GM23338 (cell line): ENCODE measurements around the gene NEK4. TPM values are rescaled to one million over a fixed set of nuclear protein-coding genes. Genes with fewer than 3 reads are reported as not detected.

Experiments used
- ATAC-seq: fragments of 200-7000 bp; cut with Tn5 transposase; 3 replicates; pipeline ENCODE4 v1.9.1; 2020
- DNase-seq: peaks from one replicate; pipeline ENCODE4 v3.0.0-alpha.2; 2015; ENCODE audit warnings: low spot score
- H2AFZ ChIP-seq: fragments of 200-600 bp; sonication (generic); 2 replicates; pipeline ENCODE4 v1.8.0; 2016; ENCODE audit warnings: antibody characterized with exemption, mild to moderate bottlenecking, moderate library complexity
- H3F3A ChIP-seq: fragments of 200-600 bp; sonication (generic); replicated peaks from 2 replicates; pipeline ENCODE4 v1.8.0; 2017; ENCODE audit warnings: antibody characterized with exemption, mixed run types, low read depth
- H3K27ac ChIP-seq: fragments of 200-600 bp; sonication (generic); 2 replicates; pipeline ENCODE4 v1.6.1; 2016; ENCODE audit warnings: low read depth
- H3K27me3 ChIP-seq: fragments of 200-600 bp; sonication (generic); 2 replicates; pipeline ENCODE4 v1.8.0; 2016; ENCODE audit warnings: mild to moderate bottlenecking, mixed run types, moderate library complexity; ENCODE audit not compliant: insufficient read depth
- H3K36me3 ChIP-seq: fragments of 200-600 bp; sonication (generic); 2 replicates; pipeline ENCODE4 v1.8.0; 2016; ENCODE audit warnings: mild to moderate bottlenecking; ENCODE audit not compliant: insufficient read depth
- H3K4me1 ChIP-seq: fragments of 200-600 bp; sonication (generic); 2 replicates; pipeline ENCODE4 v1.8.0; 2016; ENCODE audit warnings: mild to moderate bottlenecking, moderate library complexity; ENCODE audit not compliant: insufficient read depth
- H3K4me2 ChIP-seq: fragments of 200-600 bp; sonication (generic); 2 replicates; pipeline ENCODE4 v1.7.1; 2017; ENCODE audit warnings: mixed run types
- H3K4me3 ChIP-seq: fragments of 200-600 bp; sonication (generic); 2 replicates; pipeline ENCODE4 v1.6.1; 2016; ENCODE audit warnings: mixed run types
- H3K79me2 ChIP-seq: fragments of 200-600 bp; sonication (generic); replicated peaks from 2 replicates; pipeline ENCODE4 v1.8.0; 2017; ENCODE audit warnings: mild to moderate bottlenecking; ENCODE audit not compliant: insufficient read depth
- H3K9me2 ChIP-seq: fragments of 200-600 bp; sonication (generic); 2 replicates; pipeline ENCODE4 v1.8.0; 2017; ENCODE audit not compliant: insufficient read depth
- H4K20me1 ChIP-seq: fragments of 200-600 bp; sonication (generic); replicated peaks from 2 replicates; pipeline ENCODE4 v1.8.0; 2017; ENCODE audit warnings: mild to moderate bottlenecking; ENCODE audit not compliant: insufficient read depth
- H3K27ac Mint-ChIP-seq: 2 replicates; pipeline ENCODE4 v1.8.0; 2020; ENCODE audit warnings: inconsistent platforms, mild to moderate bottlenecking, moderate library complexity, mixed read lengths
- H3K27me3 Mint-ChIP-seq: 3 replicates; pipeline ENCODE4 v1.8.0; 2022; ENCODE audit warnings: low read depth, mild to moderate bottlenecking, moderate library complexity, mixed read lengths, inconsistent platforms; ENCODE audit not compliant: insufficient read depth, poor library complexity
- H3K36me3 Mint-ChIP-seq: 3 replicates; pipeline ENCODE4 v1.8.0; 2021; ENCODE audit warnings: low read depth, mild to moderate bottlenecking, inconsistent platforms, moderate library complexity, mixed read lengths
- H3K4me1 Mint-ChIP-seq: 3 replicates; pipeline ENCODE4 v1.8.0; 2020; ENCODE audit warnings: mild to moderate bottlenecking, inconsistent platforms, mixed read lengths
- H3K4me3 Mint-ChIP-seq: 3 replicates; pipeline ENCODE4 v1.8.0; 2021; ENCODE audit warnings: moderate library complexity, mild to moderate bottlenecking, inconsistent platforms, mixed read lengths
- H3K9me3 Mint-ChIP-seq: 3 replicates; pipeline ENCODE4 v1.8.0; 2020; ENCODE audit warnings: moderate library complexity, mild to moderate bottlenecking, inconsistent platforms, mixed read lengths
- CREB1 ChIP-seq: fragments of 250-450 bp; sonication (Bioruptor Pico); IDR thresholded peaks from 2 replicates; pipeline ENCODE4 v1.5.0; 2020; ENCODE audit warnings: low read depth, mild to moderate bottlenecking, moderate library complexity
- EZH2phosphoT487 ChIP-seq: fragments of 200-600 bp; sonication (generic); IDR thresholded peaks from one replicate; pipeline ENCODE4 v1.8.1; 2018; ENCODE audit warnings: antibody characterized with exemption; ENCODE audit not compliant: unreplicated experiment
- JUNB ChIP-seq: IDR thresholded peaks from one replicate; pipeline ENCODE4 v1.6.1; 2016; ENCODE audit warnings: antibody characterized with exemption; ENCODE audit not compliant: unreplicated experiment
- NANOG ChIP-seq: IDR thresholded peaks from 2 replicates; pipeline ENCODE4 v1.6.1; 2016; ENCODE audit warnings: antibody characterized with exemption, borderline replicate concordance
- POLR2AphosphoS5 ChIP-seq: IDR thresholded peaks from 2 replicates; pipeline ENCODE4 v1.6.1; 2016; ENCODE audit warnings: antibody characterized with exemption, low read depth
- REST ChIP-seq: IDR thresholded peaks from one replicate; pipeline ENCODE4 v1.6.1; 2018; ENCODE audit warnings: antibody characterized with exemption; ENCODE audit not compliant: unreplicated experiment
- STAT1 ChIP-seq: IDR thresholded peaks from one replicate; pipeline ENCODE4 v1.6.1; 2016; ENCODE audit warnings: antibody characterized with exemption; ENCODE audit not compliant: unreplicated experiment
- ZNF114 ChIP-seq: fragments of 250-450 bp; sonication (Bioruptor Pico); IDR thresholded peaks from 2 replicates; pipeline ENCODE4 v1.5.0; 2020; ENCODE audit warnings: mild to moderate bottlenecking, moderate library complexity
- ZNF331 ChIP-seq: fragments of 250-450 bp; sonication (Bioruptor Pico); IDR thresholded peaks from 2 replicates; pipeline ENCODE4 v1.5.0; 2020; ENCODE audit warnings: low read depth, mild to moderate bottlenecking, moderate library complexity
- ZNF462 ChIP-seq: fragments of 250-450 bp; sonication (Bioruptor Pico); IDR thresholded peaks from 2 replicates; pipeline ENCODE4 v1.5.0; 2020; ENCODE audit warnings: mild to moderate bottlenecking, moderate library complexity
- polyA plus RNA-seq: library from polyadenylated mRNA; unstranded; fragments of >200 nt; fragmentation: Nextera tagmentation; extraction: Ambion mirVana; gene quantifications from 2 replicates; pipeline ENCODE4 v1.2.1, GENCODE V29; 2016
- total RNA-seq: library from RNA; depleted of rRNA; stranded (reverse); fragments of >200 nt; shearing (Covaris generic); gene quantifications from 2 replicates; pipeline ENCODE4 v1.2.3, GENCODE V29; 2014
- TF ChIP-seq, protein P1 (sequence below), 2 experiments: fragments of 200-600 bp in 1 of 2; sonication (generic) in 1 of 2; conservative IDR thresholded peaks; 2 replicates each; pipeline versions ENCODE4 v1.5.1 to v1.6.1; 2016 to 2017; ENCODE audit warnings: antibody characterized with exemption in 2 of 2, low read depth in 2 of 2, mild to moderate bottlenecking in 2 of 2, moderate library complexity in 1 of 2
- TF ChIP-seq, protein P2 (sequence below): IDR thresholded peaks from 2 replicates; pipeline ENCODE4 v1.6.1; 2016; ENCODE audit warnings: antibody characterized with exemption

Gene NEK4
- total and polyA plus RNA-seq, 2 experiments from 2014 or later: 8.6 to 42.7 TPM

DNA sequence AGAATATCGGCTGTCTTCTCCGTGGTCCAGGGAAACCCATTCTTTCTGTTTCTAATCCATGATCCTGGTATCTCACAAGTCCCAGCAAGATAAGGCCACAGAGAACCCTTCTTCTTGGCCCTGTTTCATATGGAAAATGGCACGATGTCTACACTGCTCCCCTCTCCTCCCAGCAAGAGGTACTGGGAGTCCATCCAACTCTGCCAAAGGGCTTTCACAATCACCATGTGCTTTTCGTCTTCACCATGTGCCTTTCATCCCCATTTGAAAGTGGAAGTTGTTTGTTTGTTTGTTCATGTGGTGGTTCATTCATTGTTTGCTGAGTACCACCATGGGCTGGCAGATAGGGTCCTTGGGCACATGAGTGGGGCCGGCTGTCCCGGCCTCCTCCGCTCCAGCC is 29.3 kb upstream of the NEK4 start:
- DNase-seq (no peak), ATAC-seq (no peak)
- TF ChIP-seq STAT1: no peak
- no peak for TF ChIP-seq CREB1
- TF ChIP-seq REST: no peak
- no peak for TF ChIP-seq POLR2AphosphoS5
- TF ChIP-seq ZNF331 (CRISPR knock-in tag): no peak
- TF ChIP-seq ZNF114 (CRISPR knock-in tag): no peak
- TF ChIP-seq JUNB: no peak
- TF ChIP-seq, protein P1, sequence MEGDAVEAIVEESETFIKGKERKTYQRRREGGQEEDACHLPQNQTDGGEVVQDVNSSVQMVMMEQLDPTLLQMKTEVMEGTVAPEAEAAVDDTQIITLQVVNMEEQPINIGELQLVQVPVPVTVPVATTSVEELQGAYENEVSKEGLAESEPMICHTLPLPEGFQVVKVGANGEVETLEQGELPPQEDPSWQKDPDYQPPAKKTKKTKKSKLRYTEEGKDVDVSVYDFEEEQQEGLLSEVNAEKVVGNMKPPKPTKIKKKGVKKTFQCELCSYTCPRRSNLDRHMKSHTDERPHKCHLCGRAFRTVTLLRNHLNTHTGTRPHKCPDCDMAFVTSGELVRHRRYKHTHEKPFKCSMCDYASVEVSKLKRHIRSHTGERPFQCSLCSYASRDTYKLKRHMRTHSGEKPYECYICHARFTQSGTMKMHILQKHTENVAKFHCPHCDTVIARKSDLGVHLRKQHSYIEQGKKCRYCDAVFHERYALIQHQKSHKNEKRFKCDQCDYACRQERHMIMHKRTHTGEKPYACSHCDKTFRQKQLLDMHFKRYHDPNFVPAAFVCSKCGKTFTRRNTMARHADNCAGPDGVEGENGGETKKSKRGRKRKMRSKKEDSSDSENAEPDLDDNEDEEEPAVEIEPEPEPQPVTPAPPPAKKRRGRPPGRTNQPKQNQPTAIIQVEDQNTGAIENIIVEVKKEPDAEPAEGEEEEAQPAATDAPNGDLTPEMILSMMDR (conservative IDR thresholded peaks at IDR 0.05; ENCODE audit: low read depth in 2 of 2): no peak
- TF ChIP-seq, protein P2, sequence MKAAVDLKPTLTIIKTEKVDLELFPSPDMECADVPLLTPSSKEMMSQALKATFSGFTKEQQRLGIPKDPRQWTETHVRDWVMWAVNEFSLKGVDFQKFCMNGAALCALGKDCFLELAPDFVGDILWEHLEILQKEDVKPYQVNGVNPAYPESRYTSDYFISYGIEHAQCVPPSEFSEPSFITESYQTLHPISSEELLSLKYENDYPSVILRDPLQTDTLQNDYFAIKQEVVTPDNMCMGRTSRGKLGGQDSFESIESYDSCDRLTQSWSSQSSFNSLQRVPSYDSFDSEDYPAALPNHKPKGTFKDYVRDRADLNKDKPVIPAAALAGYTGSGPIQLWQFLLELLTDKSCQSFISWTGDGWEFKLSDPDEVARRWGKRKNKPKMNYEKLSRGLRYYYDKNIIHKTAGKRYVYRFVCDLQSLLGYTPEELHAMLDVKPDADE: no peak
- TF ChIP-seq ZNF462: no peak
- TF ChIP-seq EZH2phosphoT487: no peak
- no peak for TF ChIP-seq NANOG
- no peaks in the 10 kb centered on the region for H3K9me2 ChIP-seq
- no peak overlapping the region for H3K4me3 Mint-ChIP-seq
- H3F3A ChIP-seq: no peaks in the 10 kb centered on the region
- H3K27me3 Mint-ChIP-seq: peaks cover 9% of the 10 kb centered on the region
- no peaks in the 10 kb centered on the region for H3K9me3 Mint-ChIP-seq
- H3K79me2 ChIP-seq: no peaks in the 10 kb centered on the region
- no peaks in the 10 kb centered on the region for H3K27me3 ChIP-seq
- no peak overlapping the region for H3K4me3 ChIP-seq
- no peaks in the 10 kb centered on the region for H3K36me3 Mint-ChIP-seq
- no peaks in the 10 kb centered on the region for H3K4me1 ChIP-seq
- H3K27ac ChIP-seq: no peak overlapping the region
- no peak overlapping the region for H3K27ac Mint-ChIP-seq
- no peak overlapping the region for H3K4me2 ChIP-seq
- no peak overlapping the region for H2AFZ ChIP-seq
- H4K20me1 ChIP-seq: no peaks in the 10 kb centered on the region
- H3K4me1 Mint-ChIP-seq: no peaks in the 10 kb centered on the region
- no peaks in the 10 kb centered on the region for H3K36me3 ChIP-seq
